GM18873 (cell line): ENCODE data around the gene OPCML.
"Not testable (repeated sequence)": the region's sequence is repeated elsewhere in the genome, so short reads cannot be mapped to it uniquely, and the experiment has no call there.

Experiments used
- ATAC-seq: cut with Tn5 transposase; IDR thresholded peaks from one replicate; pipeline ENCODE4 v1.9.1; 2021; ENCODE audit warnings: mild to moderate bottlenecking, moderate library complexity, moderate number of reproducible peaks; ENCODE audit not compliant: unreplicated experiment, low FRiP score

The OPCML gene

DNA sequence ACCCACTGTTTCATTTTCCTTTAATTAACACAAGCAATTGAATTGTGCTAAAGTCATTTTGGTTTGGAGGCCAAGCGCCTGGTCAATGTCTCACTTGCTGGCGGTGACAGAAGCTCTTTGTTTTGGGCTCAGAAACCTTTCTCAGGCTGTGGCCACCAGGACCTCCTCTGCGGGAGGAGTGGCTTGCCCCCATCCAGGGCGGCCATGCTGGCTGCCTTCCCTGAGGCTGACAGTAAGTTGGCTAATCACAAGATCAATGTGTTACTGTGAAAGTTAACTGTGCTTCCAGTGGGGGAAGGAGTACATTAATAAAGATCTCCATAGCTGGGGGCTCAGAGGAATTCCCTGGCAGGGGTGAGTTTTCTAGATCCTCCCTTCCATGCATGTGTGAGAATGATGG is 1087.4 kb downstream of the OPCML start:
- ATAC-seq, result no peak

DNA sequence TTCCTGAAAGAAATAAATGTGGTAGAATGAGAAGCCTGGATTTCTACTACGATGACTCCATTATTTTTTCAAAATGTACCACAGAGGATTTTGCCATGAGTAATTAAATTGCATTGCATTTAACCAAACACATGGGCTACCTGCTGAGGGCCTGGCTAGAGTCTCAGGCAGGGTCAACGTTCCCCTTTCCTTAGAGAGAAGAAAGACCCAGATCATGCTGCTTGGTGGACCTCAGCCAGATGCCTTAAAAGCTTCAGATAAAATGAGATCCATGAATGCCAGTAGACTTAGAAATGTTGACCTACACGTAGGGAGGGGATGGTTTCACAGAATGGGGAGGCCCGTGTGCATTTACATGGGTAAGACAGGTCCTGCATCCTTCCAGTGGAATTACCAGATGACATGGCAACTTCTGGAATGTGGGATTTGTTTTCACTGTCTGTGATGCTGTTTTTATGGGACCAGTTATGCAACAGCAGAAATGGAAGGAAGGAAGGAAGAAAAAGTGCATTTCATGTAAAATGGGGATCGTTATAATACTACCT is 1092.5 kb downstream of the OPCML start:
- no peak for ATAC-seq

DNA sequence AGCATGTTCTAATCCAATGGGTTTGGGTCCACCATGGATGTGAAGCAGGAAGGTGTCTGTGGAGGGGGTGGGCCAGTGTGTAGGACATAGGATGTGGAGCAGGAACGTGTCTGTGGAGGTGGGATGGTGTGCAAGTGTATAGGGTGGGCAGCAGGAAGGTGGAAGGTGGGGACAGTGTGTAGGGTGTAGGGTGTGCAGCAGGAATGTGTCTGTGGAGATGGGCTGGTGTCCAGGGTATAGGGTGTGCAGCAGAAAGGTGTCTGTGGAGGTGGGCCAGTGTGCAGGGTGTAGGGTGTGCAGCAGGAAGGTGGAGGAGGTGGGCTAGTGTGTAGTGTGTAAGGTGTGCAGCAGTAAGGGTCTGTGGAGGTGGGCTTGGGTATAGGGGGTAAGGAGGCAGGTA is 1093.9 kb downstream of the OPCML start:
- ATAC-seq, result no peak

DNA sequence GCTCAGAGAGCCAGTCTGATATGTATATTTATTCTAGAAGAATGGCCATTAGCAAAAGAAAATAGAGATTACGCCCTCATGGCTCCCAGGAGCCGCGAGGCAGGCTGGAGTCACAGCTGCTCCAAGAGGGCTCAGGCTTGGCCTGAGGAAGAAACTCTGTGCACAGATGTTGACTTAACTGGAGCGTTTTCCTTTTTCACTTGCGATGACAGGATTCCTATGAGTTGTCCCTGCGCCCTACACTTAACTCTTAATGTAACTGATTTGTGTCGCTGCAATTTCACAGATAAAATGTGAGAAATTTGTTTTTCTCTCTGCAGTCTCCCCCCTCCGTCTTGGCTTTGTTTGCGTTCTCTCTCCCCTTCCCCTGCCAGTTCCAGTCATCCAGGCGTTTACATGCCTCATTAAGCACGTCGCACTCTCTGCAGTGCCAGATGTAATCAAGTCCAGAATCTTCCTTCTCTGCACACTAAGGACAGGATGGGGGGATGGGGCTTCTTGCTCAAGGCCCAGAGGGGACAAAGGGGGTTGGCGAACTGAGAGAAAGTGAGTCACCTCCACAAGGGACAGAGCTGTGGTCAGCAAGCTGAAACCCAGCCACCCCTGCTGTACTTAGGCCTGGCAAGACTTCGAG is 1101.8 kb downstream of the OPCML start:
- no peak for ATAC-seq

DNA sequence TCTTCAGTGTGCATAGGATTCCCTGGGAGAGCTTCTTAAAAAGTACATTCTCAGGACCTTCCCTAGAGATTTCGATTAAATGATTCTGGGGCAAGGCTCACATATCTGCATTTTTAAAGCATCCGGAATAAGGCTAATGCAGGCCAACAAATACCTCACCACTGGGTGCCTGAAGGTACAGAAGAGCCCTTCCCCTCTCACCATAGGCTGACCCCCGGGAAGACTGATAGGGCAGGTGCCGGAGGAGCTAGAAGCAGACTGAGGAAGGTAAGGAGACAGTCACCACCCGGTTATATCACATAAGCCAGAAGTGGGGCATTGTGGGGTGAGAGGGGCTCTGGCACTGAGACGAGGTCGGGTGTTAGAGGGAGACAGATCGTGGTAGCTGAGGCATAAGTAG is 1102.6 kb downstream of the OPCML start:
- ATAC-seq, result no peak

DNA sequence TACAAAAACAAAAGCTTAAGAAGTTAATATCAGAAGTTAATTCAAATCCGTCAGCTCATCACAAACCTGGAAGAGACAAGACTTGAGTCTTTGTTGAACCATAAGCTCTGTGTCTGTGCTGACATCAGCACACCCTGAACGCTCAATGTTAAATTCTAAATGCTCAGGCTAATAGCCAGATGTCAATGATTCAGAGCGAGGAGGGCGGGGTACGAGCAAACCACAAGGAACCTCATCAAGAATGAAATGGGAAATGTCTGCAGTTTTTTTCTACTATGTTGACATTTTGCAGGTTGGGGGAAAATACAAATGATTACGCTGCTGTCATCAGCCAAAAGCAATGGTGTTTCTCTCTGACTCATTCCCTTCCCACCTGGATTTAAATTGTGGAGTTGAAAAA is 1104.7 kb downstream of the OPCML start:
- ATAC-seq, result no peak

DNA sequence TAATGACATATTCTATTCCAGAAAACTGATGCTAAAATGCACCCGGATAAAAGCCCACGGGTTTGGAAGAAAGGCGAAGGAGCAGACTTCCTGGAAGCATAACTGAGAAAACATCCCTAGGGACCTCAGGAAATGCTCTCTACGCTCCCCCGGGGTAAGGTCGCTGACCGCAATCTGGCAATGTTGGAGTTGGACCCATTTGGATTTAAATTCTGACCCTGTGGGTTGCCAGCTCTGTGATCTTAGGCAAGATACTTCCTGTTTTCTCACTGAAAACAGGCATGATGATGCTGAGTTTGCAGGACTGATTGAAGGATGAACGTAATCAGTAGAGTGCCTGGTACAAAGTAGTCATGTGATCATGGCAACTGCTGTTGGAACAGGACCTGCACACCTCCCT is 1107.9 kb downstream of the OPCML start:
- no peak for ATAC-seq

DNA sequence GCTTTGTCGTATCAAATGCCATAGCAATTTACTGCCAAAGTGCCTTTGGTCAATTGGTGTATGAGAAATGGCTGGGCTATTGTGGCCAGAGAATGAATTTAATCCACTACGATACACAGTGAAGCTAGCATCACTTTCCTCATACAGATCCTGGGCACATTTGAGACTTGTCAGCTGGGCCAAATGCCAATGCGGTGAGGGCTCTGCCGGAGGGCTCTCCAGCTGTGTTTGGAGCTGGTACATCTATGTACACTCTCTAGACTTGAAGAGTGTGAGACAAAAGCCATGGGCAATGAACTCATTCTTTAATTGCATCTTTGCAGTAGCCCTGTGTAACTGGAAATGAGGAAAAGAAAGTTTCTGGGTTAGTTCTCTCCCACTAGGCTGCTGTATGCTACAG is 1109.0 kb downstream of the OPCML start:
- no peak for ATAC-seq

DNA sequence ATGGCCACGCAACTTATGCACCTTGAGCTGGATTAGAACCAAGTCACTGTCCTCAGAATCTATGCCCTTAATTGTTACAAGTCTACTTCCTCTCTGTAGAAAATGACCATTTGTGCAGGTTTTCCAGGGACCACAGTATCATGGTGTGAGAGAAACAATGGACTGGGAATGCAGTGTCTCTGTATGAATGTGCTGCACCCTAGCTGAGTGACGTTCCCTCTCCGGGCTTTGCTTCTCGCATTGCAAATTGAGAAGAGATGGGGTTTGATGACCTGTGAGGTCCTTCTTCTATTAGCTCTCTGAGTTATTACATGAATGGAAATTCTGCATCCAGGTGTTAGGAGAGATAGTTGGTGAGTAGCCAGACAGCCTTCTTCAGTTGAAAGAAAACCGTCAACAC is 1109.6 kb downstream of the OPCML start:
- ATAC-seq, result no peak

DNA sequence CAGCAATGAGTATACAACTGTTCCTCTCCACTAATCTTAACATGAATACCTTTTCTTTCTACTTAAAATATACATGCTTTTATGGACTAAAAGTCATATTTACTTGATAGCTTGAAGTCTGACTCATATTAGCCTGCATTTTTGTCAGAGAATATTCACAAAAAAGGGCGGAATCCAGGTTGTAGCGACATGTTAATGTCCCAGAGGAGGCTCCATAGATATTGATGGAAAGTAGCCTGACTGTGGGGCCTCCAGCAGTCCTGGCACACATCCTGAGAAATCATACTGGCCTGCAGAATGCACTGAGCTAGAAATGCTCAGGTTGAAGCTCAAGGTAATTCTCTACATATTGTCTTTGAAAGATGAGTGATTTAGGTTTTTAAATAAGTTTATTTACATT is 1110.7 kb downstream of the OPCML start:
- ATAC-seq, result no peak

DNA sequence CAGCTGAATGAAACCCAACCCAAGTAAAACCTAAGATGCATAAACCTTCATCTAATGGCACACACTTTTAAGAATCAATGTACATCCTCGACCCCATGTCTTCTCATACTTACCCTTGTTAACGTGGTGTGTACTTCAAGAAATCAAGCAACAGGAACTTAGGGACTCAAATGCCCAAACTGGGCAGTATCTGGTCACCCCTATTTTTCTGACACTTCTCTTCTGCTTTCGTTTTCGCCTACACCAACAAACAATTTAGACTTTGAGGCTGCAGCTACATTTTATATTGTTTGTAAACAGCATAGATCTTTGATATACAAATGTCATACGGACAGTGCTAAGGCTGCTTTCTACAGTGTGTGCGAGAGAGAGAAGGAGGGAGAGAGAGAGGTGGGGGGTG is 1117.8 kb downstream of the OPCML start:
- no peak for ATAC-seq

DNA sequence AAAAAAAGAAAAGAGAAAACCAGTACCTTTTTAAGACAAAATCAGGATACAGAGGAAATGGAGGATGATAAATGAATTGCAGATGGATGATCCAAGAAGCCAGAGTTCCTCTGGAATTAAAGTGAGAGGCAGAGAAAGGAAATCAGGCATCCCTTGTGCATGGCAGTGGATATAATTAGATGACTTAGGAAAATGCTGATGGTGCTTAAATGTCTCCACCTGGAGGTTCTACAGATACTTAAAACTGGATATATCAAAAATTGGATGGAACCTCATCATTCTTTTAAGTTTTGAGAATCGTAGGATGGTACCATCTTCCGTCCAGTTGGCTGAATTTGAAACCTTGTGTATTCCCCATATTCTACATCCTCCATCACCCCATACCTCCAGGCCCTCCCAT is 1121.9 kb downstream of the OPCML start:
- ATAC-seq, result no peak

DNA sequence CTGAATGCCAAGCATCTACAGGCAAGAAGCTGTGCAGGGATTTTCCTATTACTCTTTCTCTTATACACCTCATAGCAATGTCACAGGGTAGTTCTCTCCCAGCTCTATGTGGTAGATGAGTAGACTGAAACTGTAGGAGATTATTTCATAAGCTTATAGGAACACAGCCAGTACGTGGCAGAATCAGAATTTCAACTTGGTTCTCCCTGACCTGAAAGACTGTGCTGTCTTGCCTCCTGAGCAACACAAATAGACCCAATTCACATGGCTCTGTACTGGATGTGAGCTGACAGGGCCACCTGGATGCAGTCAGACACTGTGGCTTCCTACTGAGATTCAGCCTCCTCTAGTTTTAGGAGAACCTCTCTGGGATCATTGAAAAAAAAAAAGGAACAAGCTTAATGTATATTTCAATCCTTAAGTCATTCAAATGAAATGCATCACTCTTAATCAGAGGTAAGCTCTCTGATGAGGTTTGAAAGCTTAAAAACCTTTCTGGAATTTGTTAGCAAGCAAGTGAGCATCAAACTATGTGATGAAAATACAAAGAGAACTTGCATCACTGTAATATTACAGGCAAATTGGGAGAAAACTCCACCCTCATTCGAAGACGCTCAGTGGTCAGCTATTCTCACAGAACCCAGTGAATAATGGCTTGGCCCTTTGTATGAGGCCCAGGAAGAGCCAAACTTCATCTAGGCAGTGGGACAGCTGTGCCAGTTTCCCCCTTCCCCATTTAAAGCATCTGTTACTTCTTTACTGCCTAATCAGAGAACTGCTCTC is 1122.5 kb downstream of the OPCML start:
- no peak for ATAC-seq

DNA sequence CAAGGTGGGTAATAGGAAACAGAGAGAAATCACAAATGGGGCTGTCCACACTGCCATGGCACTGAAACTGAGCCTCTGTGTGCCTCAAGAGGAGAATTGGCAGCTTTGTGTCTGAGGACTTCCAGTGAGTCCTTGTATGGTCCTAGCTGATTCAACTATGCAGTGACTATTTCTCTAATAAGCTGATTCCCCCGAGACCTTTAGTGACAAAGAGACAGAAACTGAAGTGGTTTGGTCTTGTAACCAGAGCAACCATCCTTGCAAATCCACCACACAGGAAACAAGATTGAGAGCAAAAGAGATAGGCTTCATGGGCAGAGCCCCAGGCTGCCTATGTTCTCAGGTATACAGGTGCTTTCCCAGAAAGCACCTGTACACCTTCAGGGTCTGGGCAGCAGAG is 1123.4 kb downstream of the OPCML start:
- ATAC-seq, result no peak

DNA sequence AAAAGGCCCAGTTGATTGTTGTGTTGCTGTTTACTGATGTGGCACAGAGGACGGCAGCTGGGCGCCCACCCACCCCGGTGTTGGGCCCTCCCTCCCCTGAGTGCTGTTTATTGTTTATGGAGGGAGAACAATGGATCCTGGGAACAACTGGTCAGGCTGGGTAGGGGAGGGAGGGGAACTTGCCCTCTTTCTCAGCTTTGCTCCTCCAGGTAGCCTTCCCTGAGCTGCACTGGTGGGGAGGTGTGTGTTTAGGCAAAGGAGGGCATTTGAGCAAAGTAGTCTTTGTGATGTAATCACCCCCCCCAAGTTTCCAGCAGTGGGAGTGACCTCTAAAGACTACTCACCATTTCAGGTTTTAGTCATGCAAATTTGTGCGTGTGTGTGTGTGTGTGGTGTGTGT is 1126.6 kb downstream of the OPCML start:
- no peak for ATAC-seq

DNA sequence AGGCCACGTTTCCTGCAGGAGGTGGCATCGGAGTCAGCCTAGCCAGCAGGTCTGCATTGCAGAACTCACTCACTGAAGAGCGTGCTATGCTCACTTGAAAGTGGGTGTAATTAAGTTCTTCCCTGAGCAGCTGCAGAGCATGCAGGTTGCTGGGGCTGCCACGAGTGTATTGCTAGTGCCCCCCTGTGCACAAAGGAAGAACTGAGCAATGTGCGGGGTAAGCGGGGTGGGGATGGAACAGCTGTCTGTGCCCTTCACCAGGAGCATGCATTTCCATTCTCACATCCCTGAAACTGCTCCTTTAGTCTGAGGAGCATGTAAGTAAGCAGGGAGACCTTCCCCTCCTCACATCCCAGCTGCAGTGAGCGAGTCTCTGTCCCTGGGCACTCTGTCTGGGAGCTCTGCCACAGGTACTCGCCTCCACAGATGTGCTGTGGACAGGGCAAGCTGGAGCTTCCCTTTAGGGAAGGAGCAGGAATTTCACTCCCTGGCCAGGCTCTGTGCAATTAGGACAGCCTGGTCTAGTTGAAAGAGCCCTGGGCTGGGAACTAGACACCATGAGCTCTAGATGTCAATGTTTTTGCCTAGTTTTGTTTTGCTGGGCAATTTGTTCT is 1130.1 kb downstream of the OPCML start:
- peak; percentile 53 for ATAC-seq

DNA sequence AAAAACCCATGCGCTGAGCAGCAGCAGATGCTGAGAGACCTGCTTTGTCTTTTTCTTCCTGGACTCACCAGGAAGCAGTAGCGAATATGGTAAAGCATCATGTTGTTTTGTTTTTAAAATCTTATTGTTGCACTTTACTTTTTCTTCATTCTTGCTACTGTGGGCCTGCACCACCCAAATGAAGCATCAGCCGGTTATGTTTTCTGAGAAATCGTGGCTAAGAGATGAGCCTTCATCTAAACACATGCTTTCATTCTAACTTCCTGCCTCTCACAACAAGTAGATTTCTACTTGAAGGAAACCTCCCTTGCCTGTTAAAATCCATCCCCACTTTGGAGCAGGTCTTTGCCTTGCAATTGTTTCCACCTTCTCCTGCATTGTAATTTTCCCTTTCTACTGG is 1136.0 kb downstream of the OPCML start:
- no peak for ATAC-seq

DNA sequence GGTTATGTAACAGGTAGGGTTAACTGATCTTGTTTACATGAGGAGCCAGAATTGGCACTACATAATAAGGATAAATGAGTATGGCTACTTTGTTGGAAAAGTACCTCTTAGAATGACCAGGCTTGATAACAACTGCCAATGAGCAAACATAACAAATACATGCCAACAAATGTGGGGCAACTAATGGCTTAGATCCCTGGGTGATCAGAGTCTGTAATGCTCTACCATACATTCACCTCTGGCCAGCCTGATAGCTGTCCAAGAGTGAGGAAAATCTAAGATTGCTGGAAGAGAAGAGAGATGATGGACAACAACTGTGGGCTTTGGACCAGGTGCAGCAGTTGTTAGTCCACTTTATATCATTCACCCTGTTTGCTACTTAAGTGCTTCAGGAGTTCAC is 1136.9 kb downstream of the OPCML start:
- no peak for ATAC-seq

DNA sequence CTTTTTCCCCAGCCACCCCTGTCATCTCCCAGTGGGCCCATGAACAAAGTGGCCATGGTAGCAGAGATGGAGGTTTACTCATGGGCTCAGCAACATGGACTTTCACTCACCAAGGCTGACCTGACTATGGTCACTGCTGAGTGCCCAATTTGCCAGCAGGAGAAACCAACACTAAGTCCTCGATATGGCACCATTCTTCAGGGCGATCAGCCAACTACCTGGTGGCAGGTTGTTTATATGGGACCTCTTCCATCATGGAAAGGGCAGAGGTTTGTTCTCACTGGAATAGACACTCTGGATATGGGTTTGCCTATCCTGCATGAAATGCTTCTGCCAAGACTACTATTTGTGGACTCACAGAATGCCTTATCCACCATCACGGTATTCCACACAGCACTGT is 1152.8 kb downstream of the OPCML start:
- ATAC-seq, result no peak

DNA sequence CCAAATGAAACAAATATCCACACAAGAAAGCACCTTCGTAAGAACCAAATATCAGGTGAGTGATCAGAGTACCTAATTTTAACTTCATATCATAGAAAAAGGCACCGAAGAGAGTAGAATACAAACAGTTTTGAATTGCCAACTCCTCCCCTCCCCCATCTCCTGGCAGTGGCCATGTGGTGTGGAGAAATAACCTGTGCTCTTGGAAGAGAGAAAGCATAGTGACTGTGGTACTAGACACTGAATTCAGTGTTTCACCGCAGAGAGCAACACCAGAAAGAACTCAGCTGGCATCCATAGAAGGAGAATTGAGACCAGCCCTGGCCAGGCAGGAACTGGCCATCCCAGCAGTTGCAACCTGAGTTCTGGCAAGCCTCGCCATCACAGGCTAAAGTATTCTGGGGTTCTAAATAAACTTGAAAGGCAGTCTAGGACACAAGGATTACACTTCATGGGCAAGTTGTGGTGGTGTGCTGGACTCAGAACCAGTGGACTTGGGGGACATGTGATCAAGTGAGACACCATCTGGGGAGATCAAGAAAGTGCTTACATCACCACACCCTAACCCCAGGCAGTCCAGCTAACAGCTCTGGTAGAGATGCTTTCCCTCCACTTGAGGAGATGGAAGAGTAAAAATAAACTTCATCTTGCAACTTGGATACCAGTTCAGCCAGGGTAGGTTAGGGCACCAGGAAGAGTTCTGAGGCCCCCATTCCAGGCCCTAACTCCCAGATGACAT is 1158.7 kb downstream of the OPCML start:
- ATAC-seq, result no peak

DNA sequence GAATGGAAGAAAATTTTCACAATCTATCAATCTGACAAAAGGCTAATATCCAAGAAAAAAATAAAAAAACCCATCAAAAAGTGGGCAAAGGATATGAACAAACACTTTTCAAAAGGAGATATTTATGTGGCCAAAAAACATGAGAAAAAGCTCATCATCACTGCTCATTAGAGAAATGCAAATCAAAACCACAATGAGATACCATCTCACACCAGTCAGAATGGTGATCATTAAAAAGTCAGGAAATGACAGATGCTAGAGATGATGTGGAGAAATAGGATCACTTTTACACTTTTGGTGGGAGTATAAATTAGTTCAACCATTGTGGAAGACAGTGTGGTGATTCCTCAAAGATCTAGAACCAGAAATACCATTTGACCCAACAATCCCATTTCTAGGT is 1162.2 kb downstream of the OPCML start:
- ATAC-seq, result not testable (repeated sequence)
